HUDEP-2 (cell line): Measurements from ENCODE around the gene ACRBP.

Source experiments
- DNase-seq, 76 experiments: peaks; one replicate each; lab custom pipeline; 2025; ENCODE audit not compliant: unreplicated experiment in 76 of 76; lab: John Stamatoyannopoulos, UW

ACRBP gene

DNA sequence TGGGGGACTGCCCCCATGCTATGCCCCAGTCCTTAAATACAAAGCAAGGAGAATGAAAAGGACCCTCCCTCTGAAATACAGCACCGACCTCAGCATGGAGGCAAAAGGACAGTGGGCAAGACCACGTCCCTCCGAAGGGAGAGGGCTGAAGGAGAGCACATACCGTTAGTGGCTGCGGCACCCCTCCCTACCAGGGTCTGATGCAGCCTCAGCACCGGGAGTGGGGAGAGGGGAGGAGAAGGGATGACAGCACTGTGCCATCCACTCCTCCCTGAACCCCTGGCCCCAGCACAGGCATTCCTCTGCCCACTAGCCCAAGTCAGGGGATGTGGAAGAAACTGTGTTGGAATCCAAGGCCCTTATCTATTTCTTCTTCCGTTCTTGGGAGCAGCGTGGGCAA, 3.6 kb upstream of the ACRBP start:
- no peak for DNase-seq

DNA sequence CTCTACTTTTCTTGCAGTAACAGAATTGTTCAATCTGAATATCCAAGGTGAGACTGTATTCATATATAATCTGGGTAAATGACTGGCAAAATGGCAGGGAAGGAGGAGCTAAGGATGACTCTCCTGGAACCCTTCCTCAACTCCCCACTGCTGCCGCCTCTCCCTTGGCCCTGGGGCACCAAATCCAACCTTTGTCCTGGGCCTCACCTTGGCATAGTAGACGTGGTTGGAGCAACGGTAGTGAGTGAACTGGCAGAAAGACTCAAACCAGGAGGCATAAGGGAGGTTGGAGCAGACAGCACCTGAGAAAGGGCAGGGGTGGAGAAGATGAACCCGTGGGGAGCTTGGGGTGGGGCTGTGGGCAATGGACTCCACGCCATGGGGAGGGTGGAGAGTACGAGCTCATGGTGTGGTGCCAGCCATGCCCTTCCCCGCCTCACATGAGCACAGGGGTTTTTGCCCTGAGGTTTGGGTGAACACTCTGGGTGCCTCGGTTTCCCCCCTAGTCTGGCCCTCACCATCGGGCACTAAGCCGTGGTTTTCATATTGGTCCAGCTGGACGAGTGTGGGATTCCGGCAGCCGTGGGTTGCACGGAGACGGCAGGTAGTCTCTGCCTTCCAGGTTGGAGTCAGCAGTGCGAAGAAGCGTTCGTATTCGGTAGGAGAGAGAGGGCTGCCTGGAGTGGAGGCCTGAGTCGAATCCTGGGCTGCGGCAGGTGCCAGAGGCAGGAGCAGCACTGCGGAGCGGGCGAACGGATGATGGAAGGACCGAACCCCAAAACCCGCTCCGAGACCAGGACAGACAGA, 753 bp downstream of the ACRBP start:
- DNase-seq: no peak

DNA sequence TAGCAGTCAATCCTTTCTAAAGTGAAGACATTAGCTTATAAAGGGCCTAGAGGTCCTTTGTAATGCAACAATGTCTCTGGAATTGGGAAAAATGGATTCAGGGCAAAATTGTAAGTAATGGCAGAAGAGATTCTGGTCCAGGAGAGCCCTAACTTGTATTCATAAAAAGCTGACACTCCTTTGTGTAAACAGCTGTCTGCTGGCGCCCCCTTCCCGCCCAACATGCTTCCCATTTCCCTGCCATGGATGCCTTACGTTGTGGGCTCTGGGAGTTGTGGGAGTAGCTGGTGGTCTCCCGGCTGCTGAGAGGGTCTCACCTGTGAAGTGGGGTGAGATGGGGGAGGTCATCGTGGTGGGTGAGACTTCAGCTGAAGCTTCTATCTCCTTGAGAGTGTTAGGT, 2.3 kb downstream of the ACRBP start:
- no peak for DNase-seq

DNA sequence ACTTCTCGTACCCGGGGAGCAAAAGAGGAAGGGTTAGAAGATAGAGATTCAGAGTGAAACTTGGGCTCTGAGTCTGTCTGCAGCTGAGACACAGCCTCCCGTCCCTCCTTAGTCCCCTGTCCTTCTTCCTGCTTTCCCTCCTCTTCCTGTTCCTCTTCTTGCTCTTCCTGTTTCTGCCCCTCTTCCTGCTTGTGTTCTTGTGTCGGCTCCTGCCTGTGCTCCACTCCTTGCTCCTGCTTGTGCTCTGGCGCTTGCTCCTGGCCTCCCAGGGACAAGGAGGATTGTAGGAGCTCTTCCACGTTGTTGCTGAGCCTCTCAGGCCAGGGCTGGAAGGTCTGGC, 3.0 kb downstream of the ACRBP start:
- no peak for DNase-seq

DNA sequence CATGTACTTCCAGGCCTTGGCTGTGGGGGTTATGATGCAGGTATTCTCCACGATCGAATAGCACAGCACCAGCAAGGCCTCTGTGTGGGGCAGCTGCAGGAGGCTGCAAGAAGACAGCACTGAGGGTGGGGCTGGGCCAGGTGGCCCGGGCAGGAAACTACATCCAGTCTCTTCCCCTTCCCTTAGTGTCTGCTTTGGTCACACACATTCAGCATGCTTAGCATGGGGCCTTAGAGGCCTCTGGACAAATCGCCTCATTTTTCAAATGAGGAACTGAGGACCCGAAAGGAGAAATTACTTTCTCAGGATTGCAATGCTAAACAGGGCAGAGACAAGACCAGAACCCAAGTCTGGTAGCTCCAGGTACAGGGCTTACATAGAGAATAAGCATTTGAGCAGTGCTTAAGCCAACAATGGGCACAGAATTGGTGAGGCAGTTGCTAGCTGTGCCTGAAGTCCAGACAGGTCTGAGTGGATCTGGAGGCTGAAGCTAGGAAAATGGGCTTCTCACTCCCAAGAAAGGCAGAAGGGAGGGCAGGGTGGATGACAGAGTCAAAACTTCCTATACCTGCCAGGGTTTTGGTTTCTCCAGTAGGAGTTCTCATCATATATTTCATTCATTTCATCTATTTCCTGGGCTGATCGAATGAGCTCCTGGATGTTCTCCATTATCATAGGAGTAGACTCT, 3.5 kb downstream of the ACRBP start:
- DNase-seq: no peak

DNA sequence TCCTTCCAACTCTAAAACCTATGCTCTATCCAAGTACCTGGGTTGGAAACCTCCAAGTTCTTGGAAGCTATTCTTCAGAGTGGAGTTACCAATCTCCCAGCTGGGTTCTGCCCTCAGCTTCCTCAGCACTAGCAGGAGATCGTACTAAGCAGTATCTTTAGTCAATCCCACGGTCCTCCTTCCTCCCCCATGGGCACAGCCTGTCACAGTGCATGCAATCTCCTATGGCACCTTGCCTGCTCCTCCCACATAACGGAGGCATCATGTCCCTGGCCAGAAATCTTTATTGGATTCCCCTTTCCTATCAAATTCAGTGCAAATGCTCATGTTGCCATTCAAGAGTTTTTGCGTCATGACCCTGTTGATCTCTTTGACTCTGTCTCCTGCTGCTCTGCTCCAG, 6.1 kb downstream of the ACRBP start:
- peak in 9 of 76 experiments; percentile 7 to 34 (median 19) for DNase-seq

DNA sequence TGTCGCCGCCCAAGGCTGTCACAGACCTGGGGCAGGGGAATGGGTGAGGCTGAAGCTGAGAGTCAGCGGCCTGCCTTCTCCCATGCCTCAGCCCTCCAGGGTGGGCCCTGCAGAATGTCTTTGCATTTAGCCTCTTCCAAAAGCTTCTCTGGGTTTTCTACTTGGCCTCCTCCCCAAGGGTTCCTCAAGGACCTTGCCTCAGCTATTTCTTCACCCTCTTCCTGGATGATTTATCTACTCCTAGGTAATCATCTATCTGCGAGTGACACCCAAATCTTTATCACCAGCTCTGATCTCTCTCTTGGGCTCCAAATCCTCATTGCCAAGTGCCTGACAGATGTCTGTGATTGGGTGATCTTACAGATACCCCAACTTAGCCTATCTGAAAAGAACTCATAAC, 6.7 kb downstream of the ACRBP start:
- DNase-seq: no peak

DNA sequence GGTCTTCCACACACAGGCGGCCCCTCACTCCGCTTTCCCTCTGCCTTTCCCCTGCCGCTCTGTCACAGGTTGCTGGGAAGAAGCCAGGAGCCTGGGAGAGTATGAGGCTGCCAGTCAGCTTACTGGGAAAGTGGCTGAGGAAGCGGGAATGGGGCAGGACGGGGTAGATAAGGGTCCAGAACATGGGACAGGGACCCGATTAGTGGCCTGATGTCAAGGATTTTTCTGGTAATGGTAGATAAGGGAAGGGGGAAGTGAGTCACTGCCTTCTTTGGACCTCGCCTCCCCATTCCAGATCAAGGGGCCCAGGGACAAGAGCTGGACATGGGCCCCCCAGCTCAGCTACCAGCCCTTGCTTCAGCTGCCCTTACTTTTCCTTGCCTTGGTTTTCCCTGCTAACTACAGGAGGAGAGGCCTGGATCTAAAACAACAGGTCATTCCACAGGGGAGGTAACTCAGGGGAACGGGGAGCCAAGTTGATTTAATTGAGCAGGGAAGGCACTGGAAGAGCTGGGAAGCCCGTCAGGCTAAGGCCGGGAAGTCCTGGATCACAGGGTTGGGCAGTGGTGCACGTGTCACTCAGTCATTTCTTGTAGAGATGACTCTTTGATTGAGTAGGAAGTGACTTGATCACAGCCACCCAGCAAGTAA, 8.0 kb downstream of the ACRBP start:
- peak in 19 of 76 experiments; percentile 4 to 50 (median 30) for DNase-seq

DNA sequence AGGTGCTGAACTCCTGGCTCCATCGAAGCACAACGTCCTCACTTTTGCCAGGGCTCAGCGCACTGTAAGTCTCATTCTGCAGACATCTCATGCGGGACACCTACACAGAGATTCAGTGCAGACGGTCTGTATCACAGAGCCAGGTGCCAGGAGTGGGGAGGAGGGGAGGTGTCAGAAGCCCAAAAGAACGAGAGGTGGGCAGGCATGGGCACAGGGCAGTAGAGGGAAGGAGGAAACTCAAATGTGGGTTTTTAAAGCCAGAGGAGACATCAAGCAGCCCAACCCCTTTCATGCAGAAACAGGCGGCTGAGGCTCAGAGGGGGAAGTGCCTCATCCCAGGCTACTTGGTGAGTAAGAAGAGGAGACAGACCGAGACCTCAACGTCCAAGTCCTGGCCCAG, 8.9 kb downstream of the ACRBP start:
- peak in 1 of 76 experiments; percentile 20 for DNase-seq

DNA sequence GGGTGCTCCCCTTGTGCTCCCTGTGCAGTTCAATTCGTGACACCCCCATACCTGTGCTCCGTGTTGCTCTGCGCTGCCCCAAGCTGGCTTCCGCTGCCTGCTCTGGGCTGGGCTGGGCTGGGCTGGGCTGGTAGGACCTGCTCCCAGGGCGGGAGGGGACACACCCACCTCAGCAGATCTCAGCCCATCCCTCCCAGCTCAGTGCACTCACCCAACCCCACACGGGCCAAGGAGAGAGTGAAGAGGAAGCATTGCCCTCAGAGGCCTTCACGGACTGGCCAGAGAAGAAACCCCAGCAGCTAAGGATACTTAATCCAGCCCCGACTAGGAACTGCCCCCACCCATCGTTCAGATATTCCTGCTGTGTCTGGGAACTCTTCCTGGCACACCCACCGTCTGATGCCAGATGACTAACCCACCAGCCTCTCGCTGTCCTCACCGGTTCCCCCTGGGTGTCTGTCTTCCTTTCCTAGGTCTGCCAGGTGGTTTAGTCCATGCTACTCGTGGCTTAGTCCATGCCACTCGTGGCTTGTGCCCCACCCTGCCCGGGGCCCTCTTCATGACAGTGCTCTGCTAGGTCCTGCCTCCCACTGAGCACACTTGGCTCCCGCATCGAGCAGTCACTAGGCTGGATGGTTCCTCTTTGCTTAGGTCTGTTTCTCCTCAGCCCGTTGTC, 11.2 kb downstream of the ACRBP start, which contains the start of gene LPAR5:
TSS of gene LPAR5 (minus strand) at position 104 of the 676 bp plus-strand sequence. CDS start 14,711 bp downstream, outside the sequence.
- peak in 72 of 76 experiments; percentile 22 to 91 (median 78) for DNase-seq

DNA sequence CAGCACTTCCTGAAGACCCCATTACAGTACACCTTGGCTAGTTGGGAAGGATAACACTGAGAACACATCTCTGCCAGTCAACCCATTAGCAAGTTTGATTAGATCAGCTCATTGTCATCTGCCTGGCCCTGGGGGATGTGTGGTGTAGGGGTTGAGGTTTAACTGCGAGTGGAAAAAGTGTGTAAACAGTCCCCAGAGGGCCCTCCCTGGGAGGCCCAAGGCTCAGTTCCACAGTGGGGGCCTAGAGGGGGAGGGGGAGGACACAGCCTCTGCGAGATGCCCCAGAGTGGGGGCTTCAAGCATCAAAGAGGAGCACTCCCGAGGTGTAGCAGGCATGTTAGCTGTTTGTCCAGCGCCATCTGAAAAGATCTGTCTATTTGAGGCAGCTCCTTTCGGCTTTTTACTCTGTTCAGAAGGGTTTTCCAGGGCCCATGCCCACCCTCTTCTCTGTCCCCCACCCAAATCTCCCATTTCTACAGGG, 11.8 kb downstream of the ACRBP start:
- peak in 59 of 76 experiments; percentile 13 to 86 (median 48) for DNase-seq

DNA sequence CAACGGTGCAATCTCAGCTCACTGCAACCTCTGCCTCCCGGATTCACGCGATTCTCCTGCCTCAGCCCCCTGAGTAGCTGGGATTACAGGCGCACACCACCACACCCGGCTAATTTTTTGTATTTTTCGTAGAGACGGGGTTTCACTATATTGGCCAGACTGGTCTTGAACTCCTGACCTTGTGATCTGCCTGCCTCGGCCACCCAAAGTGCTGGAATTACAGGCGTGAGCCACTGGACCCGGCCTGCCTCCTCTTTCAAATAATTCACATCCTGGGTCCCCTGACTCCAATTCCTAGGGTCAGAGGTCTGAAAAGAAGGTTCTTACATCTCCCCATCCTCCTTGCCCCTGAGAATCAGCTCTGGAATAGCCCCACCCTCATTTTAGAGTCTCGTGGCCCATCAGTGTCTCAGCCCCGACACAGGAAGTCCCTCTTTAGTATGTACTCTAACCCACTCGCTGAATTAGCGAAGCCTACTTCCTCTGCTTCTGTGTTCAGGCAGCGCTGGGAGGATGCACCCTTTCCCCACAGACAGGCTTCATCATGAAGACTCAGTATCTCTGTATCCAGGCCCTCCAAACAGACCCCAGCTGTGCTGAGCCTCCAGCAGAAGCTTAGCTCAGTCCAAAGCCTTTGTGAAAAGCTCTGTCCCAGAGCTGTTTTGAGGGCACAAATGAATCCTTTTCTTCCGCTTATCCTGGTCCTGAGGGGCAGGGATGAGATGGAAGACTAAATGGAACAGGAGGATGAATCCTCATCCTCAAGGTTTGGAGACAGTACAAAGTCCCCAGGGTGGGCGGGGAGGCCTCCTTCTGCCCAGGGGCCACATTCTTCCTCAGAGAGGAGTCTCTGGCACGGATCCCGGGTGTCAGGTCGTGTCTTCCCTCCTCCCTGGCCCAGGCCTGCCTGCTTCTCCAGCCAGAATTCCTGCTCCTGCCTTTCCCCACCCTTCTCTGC, 14.9 kb downstream of the ACRBP start:
- peak in 1 of 76 experiments; percentile 6 for DNase-seq

DNA sequence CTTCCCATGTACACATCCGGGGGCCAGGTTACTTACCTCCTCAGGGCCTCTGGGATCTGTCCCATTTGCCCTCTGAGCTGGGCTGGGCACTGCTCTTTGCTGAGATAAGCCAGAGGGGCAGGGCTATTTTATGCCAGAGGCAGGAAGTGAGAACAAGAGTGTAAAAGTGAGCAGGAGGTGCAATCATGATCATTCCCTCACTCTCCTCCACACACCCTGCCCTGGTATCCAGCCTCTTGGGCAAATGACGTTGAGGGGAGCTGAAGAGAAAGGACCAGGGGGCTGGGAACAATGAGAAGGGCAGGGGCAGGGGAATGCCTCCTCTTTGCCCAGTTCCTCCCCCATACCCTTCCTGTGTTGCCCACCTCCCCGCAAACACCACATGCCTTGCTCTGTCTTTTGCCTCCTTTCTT, 15.7 kb downstream of the ACRBP start:
- peak in 39 of 76 experiments; percentile 5 to 64 (median 34) for DNase-seq

DNA sequence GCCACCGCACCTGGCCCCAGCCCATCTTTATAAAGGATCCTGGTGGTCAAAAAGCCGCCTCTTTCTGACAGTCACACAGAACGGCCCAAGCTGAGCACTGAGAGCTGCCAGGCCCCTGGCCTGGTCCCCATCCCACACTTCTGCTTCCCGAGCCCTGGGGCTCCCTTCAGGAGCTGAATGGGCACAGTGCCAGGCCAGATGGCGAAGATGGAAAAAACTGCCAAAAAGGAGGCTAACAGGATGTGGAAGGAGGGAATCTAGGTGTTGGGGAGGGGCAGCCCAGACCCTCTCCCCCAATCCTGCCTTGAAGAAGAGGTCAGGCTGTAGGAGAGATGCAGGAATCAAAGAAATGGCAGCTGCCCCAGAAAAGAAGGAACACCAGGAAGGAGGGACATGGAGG, 16.5 kb downstream of the ACRBP start:
- DNase-seq: no peak

DNA sequence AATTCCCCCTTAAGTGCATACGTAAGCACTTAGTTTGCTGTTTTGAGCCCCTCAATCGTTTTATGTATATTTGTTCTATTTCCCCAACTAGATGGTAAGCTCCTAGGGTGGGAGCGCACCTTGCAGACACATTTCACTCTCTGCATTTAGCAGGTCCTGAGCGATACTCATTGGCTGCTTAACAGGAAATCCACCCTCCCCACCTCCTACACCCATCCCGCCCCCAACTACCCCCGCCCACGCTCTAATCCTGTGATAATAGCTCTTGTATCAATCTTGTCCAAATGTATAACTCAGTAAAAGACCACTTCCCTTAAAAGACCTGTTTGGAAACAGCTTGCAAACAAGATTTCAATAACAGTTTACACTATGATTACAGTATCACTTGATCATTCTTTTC, 19.6 kb downstream of the ACRBP start:
- DNase-seq: peak in 11 of 76 experiments; percentile 4 to 42 (median 19)

DNA sequence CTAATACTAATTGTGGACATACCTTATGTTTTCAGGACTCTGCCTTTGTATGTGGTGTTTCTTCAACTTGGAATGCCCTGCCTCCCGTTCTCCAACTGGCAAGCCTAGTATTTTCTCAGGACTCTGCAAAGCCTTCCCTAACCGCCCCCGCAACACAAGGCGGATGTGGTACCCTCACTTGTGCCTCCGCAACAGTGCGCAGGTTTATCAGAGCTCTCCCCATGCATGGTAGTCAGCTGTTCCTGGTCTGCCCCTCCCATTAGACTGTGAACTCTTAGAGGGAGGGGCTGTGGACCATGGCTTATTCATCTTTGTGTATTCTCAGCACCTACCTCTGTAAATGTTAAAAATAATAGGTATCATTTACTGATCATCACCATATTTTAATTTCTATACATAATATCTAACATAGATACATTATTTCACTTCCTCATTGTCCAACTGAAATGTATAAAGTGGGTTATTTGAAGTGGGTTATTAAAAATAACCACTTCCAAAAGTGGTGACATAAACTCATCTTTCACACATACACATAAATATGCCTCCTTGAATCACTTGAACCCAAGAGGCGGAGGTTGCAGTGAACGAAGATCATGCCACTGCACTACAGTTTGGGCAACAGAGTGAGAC, 20.5 kb downstream of the ACRBP start:
- DNase-seq: peak in 5 of 76 experiments; percentile 5 to 43 (median 21)

DNA sequence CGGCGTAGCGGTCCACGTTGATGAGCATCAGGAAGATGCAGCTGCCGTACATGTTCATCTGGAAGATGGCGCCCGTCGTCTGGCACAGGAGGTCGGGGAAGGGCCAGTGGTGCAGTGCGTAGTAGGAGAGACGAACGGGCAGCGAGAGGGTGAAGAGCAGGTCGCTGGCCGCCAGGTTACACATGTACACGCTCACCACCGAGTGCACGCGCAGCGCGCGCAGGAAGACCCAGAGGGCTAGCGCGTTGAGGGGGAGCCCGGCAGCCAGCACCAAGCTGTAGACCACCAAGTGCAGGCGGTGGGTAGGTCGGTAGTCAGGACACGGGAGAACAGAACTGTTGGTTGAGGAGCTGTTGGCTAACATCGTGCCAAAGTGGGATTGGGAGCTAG, 26.4 kb downstream of the ACRBP start:
- DNase-seq: no peak

DNA sequence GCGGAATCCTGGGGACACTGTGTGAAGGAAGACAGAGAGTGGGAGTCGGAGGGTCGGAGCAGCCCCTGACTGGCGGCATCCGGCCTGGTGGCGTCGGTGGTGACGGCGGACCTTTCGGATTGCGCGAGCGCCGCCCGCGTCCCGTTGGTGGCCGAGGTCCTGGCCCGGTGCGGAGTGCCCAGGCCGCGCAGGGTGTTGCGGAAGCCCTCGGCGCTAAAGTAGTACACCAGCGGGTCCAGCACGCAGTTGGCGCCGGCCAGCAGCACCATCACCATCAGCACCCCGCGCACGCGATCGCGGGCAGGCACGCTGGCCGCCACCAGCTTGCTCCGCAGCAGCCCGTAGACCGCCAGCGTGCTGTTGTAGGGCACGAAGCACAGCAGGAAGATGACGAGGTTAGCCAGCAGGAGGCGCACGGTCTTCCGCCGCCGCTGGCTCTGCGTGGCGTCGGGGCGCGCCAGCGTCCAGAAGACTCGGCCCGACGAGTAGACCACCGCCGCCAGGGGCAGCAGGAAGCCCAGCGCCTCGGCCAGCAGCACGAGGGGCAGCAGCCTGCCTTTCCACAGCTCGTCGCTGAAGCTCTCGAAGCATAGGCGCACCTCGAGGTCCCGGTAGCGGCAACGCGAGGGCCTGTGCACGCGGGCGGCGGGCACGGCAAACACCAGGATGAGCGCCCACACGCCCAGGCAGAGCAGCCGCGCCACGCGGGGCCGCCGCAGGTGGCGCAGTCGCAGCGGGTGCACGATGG, 26.9 kb downstream of the ACRBP start:
- DNase-seq: no peak
